Measurements from ENCODE around the gene MSL3.
A peak's percentile ranks its signal among the peaks of the same experiment; 100 is the strongest.

The MSL3 gene

DNA sequence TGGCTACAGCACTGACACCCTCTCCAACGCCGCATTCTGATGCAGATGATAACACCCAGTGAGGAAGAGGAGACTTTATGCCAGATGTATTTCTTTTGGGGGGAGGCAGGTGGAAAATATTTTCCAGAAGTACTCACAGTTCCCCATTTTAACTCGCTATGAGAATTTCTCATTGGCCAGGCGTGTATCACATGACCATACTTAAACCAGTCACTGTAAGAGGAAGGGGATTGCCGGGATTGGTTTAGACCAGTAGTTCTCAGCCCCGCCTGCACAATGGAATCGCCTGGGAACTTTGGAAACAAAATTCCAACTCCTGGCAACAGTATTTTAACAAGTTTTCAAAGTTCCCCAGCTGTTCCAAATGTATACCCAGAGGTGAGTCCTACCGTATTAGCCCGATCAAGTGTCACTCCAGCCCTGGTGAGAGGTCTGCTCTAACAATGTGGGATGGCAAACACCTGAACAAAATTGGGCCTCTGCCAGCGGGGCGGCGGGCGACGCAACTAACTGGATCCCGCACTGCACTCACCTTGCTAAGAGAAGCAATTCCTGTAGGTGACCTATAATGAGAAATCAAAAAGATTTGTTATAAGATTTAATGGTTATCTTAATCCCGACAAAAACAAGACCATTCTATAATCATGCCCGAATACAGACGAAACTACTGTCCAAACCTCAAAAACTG, 2.9 kb upstream of the MSL3 start:
- Mint-ChIP-seq H3K4me1 (ENCODE audit: low read depth) (peaks cover 16% of the 10 kb centered on the region), H3K36me3 (ENCODE audit: low read depth) (peaks cover 2% of the 10 kb centered on the region), H3K4me3 (no peak overlapping the region), H3K9me3 (no peaks in the 10 kb centered on the region), H3K27me3 (ENCODE audit: low read depth) (peaks cover 36% of the 10 kb centered on the region), H3K27ac (no peak overlapping the region)

DNA sequence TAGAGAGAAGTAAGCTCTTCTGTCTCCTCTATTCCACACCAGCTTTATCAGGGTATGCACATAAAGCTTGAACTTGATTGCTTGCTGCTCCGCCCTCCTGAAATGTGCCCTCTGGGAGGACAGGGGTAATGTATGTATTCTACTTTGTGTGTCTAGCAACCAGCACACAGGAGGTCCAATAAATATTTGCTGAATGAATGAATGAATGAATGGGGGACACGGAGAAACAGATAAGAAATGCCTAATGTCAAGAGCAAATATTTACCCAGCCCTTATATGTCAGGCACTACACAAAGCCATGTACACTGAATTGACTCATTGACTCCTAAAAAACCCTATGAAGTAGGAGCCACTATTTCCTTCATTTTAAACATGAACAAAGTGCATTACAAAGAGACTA, 2.3 kb upstream of the MSL3 start:
- H3K27ac Mint-ChIP-seq: no peak overlapping the region
- H3K36me3 Mint-ChIP-seq (ENCODE audit: low read depth): peaks cover 4% of the 10 kb centered on the region
- peaks cover 17% of the 10 kb centered on the region for H3K4me1 Mint-ChIP-seq (ENCODE audit: low read depth)
- H3K4me3 Mint-ChIP-seq: no peak overlapping the region
- no peaks in the 10 kb centered on the region for H3K9me3 Mint-ChIP-seq
- peaks cover 33% of the 10 kb centered on the region for H3K27me3 Mint-ChIP-seq (ENCODE audit: low read depth)

DNA sequence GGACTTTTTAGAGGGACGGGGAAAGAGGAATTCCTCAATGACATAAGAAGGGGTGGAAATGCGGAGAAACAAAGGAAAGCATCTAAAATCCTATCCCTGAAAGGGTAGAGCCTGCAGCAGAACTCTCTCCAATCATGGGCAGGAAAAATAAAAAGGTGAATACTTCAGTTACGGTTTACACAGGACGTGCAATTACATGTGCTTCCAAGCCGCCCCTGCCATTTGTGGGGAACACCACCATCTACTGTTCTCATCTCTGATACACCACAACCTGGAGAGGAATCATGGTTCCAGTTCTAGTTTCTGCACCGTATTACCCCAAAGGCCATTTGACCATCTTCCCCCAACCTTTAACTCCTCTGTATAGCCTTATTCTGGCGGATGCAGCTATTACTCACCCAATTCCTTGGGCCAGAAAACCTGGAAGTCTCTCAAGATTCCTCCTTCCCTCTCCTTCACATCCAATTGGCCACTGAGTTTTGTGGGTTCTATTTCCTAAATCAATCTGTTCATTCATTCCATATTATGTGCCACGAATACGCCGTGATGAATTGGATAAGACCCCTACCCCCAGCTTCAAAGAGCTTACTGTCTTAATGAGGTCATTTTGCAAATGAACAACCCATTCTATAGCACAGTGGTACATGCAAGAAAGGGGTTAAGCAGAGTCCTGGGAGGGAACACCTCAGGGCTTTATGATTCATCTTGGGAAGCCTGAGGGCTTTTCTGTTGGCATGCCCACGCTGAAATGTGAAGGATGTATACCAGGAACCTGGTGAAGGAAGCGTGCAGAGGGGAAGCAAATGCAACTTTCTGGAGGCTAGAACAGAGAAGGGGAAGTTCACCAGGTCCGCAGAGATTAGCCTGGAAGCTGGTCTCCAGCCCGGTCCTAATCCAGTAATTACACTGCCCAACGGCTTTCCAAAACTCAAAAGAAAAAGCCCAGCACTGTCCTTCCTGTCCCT, 1.4 kb upstream of the MSL3 start:
- peak overlapping the region; percentile 59 for H3K27ac Mint-ChIP-seq
- peaks cover 22% of the 10 kb centered on the region for H3K4me1 Mint-ChIP-seq (ENCODE audit: low read depth)
- peaks cover 32% of the 10 kb centered on the region for H3K27me3 Mint-ChIP-seq (ENCODE audit: low read depth)
- peaks cover 11% of the 10 kb centered on the region for H3K36me3 Mint-ChIP-seq (ENCODE audit: low read depth)
- H3K4me3 Mint-ChIP-seq: peak overlapping the region; percentile 59
- no peaks in the 10 kb centered on the region for H3K9me3 Mint-ChIP-seq

DNA sequence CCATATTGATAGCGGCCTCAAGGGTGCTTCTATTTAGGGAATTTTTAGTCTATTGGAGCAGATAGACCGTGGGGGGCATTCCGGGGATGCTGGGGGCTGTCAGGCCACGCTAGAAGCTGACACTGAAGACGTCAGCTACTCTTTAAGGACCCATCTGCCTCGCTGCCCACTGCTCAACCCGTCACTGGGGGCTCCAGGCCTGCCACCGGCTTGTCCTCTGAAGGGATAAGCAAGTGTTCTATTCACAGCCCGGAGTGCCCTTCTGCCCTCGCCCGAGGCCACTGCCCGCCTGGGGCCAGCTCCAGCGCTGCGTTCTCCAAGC, 679 bp upstream of the MSL3 start:
- Mint-ChIP-seq H3K27ac (no peak overlapping the region), H3K9me3 (no peaks in the 10 kb centered on the region), H3K36me3 (ENCODE audit: low read depth) (peaks cover 16% of the 10 kb centered on the region), H3K4me3 (peak overlapping the region; percentile 59), H3K27me3 (ENCODE audit: low read depth) (peaks cover 32% of the 10 kb centered on the region), H3K4me1 (ENCODE audit: low read depth) (peaks cover 28% of the 10 kb centered on the region)

DNA sequence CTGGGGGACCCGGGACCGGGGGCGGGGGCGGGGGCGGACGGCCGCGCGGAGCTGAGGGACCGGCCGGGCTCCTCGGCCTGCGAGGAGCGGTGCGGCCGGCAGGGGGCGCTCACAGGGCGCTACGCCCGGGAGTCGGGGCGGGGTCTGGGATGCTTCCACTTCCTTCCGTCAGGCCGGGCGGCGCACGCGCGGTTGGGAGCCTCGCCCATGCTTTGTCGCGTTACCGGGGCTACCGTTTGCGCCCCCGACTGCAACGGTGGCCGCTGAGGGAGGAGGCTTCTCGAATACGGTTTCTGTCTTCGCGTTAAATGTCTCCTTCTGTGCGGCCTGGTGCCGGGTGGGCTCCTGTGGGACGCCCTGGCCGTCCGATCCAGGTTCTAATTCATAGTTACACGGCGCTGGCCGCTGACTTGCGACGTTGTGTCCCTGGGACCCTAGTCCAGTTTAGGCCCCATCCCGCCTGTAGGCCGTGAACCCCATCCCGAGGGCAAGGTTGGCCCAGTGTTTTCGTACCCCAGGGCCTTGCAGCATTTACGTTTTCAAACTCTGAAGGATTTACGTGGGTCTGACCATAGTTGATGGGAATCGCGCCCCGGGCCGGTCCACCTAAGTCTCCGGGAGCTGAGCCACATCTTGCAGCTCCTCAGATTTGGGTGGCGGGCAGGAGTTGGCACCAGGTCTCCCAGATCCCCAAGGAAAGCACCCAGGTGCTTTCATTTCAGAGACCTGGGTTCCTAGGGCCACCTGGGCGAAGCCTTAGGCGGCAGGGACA, 549 bp downstream of the MSL3 start:
- Mint-ChIP-seq H3K4me3 (peak overlapping the region; percentile 95), H3K9me3 (no peaks in the 10 kb centered on the region), H3K4me1 (ENCODE audit: low read depth) (peaks cover 36% of the 10 kb centered on the region), H3K27me3 (ENCODE audit: low read depth) (peaks cover 30% of the 10 kb centered on the region), H3K27ac (peak overlapping the region; percentile 98), H3K36me3 (ENCODE audit: low read depth) (peaks cover 24% of the 10 kb centered on the region)

DNA sequence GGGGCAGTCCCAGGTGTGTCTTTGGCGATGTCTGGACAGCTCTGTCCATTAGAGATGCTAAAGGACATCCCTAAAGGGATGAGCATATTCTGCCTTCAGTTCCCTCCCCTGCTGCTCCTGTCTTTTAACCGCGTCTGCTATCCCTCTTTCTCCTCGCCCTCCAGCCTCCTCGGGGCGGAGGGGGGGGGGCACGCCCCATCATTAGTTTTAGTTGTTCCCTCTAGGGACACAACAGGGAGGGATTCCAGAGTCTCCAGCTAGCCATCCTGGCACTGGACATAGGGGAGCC, 1.1 kb downstream of the MSL3 start:
- peaks cover 41% of the 10 kb centered on the region for H3K4me1 Mint-ChIP-seq (ENCODE audit: low read depth)

DNA sequence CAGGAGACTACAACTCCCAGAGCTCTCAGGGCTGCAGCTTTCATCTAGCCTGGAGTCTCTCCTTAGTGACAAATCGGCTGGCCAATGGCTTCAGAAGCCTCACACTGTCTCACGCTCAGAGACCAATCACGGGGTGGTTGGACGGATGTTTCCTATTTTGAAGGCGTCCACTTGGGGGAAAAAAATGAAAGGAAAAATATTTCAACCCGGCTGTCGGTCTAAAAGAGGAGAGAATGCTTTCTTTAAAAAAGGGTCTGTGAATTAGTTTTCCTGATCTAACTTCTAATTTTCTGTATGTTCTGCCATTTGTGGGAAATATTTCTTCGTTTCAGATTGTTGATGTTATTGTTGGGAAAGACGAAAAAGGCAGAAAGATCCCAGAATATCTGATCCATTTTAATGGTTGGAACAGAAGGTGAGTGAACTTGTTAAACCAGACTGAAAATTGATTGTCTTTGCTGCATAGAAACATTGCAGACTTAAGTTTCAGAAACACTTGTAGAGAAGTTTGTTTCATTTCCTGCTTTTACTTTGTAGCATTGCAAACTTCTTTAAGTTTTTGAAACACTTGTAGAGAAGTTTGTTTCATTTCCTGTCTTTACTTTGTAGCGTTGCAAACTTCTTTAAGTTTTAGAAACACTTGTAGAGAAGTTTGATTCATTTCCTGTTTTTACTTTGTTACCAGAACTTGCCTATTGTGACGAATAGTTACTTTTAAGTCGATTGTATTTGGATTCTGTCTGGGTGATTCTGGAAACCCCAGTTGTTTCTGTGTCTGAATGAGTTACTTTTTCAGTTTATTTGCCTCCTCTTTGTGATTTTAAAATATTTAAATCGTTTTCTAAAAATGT, 1.6 kb downstream of the MSL3 start:
- peak overlapping the region; percentile 98 for H3K27ac Mint-ChIP-seq
- H3K4me1 Mint-ChIP-seq (ENCODE audit: low read depth): peaks cover 45% of the 10 kb centered on the region
- H3K9me3 Mint-ChIP-seq: no peaks in the 10 kb centered on the region
- peaks cover 23% of the 10 kb centered on the region for H3K27me3 Mint-ChIP-seq (ENCODE audit: low read depth)
- peaks cover 33% of the 10 kb centered on the region for H3K36me3 Mint-ChIP-seq (ENCODE audit: low read depth)
- peak overlapping the region; percentile 95 for H3K4me3 Mint-ChIP-seq

More for the DNA sequence above, 1.1 kb downstream of the MSL3 start:
- peak overlapping the region; percentile 98 for H3K27ac Mint-ChIP-seq
- H3K4me3 Mint-ChIP-seq: peak overlapping the region; percentile 95
- peaks cover 27% of the 10 kb centered on the region for H3K27me3 Mint-ChIP-seq (ENCODE audit: low read depth)
- peaks cover 29% of the 10 kb centered on the region for H3K36me3 Mint-ChIP-seq (ENCODE audit: low read depth)
- H3K9me3 Mint-ChIP-seq: no peaks in the 10 kb centered on the region

DNA sequence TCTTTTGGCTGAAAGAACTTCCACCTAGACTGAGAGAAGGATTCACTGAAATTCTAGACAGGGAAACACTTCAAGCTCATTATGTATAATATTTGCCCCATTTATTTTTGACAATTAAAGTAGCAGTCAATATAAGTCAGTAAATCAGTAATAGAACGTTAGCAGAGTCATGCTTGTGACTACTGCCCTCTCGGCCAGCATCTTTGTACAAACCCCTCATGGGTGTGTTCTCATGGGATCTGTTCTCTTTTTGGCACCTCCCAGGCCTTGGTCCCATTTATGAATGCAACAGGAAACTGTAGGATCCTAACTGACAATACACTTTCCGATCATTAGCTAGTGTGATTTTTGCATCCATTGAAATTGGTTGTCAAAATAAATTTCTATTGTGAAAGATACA, 2.9 kb downstream of the MSL3 start:
- Mint-ChIP-seq H3K36me3 (ENCODE audit: low read depth) (peaks cover 46% of the 10 kb centered on the region), H3K4me3 (peak overlapping the region; percentile 95), H3K4me1 (ENCODE audit: low read depth) (peaks cover 58% of the 10 kb centered on the region), H3K27me3 (ENCODE audit: low read depth) (peaks cover 15% of the 10 kb centered on the region), H3K9me3 (no peaks in the 10 kb centered on the region), H3K27ac (peak overlapping the region; percentile 93)

DNA sequence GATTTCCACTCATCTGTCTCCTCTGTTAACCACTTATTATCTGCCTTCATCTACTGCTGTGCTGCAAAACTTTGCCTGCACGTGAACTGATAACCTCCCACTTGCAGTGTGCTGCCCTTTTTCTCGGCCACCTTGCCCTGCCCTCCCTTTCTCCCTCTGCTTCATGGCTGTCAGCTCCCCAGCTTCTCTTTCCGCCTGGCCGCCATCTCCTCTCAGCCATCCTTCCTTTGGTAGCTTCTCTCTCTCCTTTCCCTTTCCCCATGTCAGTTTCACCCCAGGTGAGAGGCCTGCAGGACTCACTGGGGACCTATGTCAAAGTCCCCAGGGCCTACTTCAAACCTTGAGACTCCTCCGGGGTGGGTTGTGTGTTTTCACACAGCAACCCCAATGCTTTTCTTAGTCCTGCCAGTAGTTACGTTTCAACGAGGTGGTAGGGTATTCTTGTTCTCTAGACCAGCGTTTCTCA, 6.6 kb downstream of the MSL3 start:
- Mint-ChIP-seq H3K36me3 (ENCODE audit: low read depth) (peaks cover 52% of the 10 kb centered on the region), H3K4me1 (ENCODE audit: low read depth) (peaks cover 60% of the 10 kb centered on the region), H3K27me3 (ENCODE audit: low read depth) (no peaks in the 10 kb centered on the region), H3K27ac (peak overlapping the region; percentile 87), H3K9me3 (no peaks in the 10 kb centered on the region), H3K4me3 (peak overlapping the region; percentile 92)

DNA sequence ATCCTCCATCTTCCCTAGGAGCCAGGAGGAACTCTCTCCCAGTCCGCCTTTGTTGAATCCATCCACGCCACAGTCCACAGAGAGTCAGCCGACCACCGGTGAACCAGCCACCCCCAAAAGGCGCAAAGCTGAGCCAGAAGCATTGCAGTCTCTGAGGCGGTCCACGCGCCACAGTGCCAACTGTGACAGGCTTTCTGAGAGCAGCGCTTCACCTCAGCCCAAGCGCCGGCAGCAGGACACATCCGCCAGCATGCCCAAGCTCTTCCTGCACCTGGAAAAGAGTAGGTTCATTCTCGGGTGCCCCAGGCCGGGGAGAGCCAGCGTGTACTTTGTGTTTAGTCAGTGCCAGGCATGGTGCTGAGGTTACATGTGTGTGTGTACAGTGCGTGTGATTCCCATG, 7.4 kb downstream of the MSL3 start:
- Mint-ChIP-seq H3K4me1 (ENCODE audit: low read depth) (peaks cover 58% of the 10 kb centered on the region), H3K27ac (peak overlapping the region; percentile 87), H3K27me3 (ENCODE audit: low read depth) (no peaks in the 10 kb centered on the region), H3K4me3 (peak overlapping the region; percentile 92), H3K36me3 (ENCODE audit: low read depth) (peaks cover 50% of the 10 kb centered on the region), H3K9me3 (no peaks in the 10 kb centered on the region)

DNA sequence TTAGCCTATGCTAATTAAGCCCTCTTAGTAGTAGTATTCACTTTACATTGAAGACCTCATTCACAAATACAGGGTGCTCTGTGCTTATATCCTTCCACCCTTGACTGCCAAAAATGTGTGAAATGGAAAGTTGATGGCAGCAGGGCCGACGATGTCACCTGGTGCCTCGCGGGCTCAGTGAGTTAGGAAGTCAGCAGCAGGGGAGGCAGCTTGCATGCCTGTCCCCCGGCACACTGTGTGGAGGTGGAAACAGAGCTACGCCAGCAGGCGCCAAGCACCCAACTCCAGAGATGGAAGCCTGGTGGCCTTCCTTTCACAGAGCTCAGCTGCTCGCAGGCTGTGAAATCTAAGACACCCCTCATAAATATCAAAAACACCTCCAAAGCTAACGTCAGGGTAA, 8.4 kb downstream of the MSL3 start:
- Mint-ChIP-seq H3K27me3 (ENCODE audit: low read depth) (no peaks in the 10 kb centered on the region), H3K4me1 (ENCODE audit: low read depth) (peaks cover 55% of the 10 kb centered on the region), H3K9me3 (no peaks in the 10 kb centered on the region), H3K4me3 (peak overlapping the region; percentile 92), H3K27ac (peak overlapping the region; percentile 65), H3K36me3 (ENCODE audit: low read depth) (peaks cover 44% of the 10 kb centered on the region)

DNA sequence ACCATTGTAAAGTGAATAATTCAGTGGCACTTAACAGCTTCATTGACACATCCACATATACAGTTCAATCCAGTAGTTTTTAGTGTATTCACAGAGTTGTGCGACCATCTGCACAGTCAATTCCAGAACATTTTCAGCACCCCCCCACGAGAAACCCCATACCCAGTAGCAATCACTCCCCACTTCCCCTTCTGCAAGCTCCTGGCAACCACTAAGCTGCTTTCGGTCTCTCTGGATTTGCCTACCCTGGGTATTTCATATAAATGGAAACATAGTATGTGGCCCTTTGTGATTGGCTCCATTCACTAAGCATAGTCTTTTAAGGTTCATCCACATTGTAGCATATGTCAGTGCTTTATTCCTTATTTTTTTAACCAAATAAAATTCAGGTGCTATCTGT, 10.0 kb downstream of the MSL3 start:
- Mint-ChIP-seq H3K27me3 (ENCODE audit: low read depth) (no peaks in the 10 kb centered on the region), H3K9me3 (no peaks in the 10 kb centered on the region), H3K36me3 (ENCODE audit: low read depth) (peaks cover 35% of the 10 kb centered on the region), H3K4me1 (ENCODE audit: low read depth) (peaks cover 45% of the 10 kb centered on the region), H3K4me3 (no peak overlapping the region), H3K27ac (peak overlapping the region; percentile 73)

DNA sequence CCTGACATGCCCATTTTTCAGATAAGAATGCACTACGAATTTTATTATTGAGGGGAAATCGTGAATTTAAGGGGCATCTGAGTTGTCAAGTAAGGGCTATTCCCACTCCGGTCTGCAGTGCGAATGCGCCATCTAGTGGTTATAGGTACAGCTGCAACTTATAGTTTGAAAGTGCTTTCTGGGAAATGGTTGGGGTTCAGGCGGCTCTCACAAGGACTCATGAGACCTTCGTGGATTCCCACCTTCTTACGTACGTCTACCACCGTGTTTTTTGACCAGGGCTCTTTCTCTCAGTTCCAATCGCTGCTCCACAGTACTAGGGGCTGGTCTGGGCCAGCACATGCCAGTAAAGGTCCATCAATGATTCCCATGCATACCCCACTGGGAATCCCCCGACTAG, 12.3 kb downstream of the MSL3 start:
- H3K4me3 Mint-ChIP-seq: peak overlapping the region; percentile 10
- peaks cover 27% of the 10 kb centered on the region for H3K4me1 Mint-ChIP-seq (ENCODE audit: low read depth)
- H3K27me3 Mint-ChIP-seq (ENCODE audit: low read depth): no peaks in the 10 kb centered on the region
- no peaks in the 10 kb centered on the region for H3K9me3 Mint-ChIP-seq
- H3K27ac Mint-ChIP-seq: peak overlapping the region; percentile 59
- H3K36me3 Mint-ChIP-seq (ENCODE audit: low read depth): peaks cover 25% of the 10 kb centered on the region

DNA sequence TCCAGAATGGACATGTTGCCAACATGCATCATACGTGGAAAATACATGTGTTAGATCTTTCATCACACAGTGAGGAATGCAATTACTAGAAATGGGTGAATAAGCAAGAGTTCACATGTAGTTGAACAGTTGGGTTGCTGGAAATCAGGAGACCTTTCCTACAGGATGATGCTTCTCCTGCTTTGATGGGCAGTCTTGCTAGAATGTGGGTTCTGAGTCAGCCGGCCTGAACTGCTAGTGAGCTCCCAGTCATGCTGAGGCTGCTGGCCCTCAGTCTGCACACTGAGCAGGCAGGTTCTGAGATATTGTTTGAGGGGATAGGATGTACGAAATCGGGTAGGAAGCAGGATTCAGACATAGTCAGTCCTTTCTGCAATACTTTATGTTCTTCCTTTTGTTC, 20.2 kb downstream of the MSL3 start:
- Mint-ChIP-seq H3K9me3 (no peaks in the 10 kb centered on the region), H3K4me1 (ENCODE audit: low read depth) (peaks cover 4% of the 10 kb centered on the region), H3K27me3 (ENCODE audit: low read depth) (no peaks in the 10 kb centered on the region), H3K4me3 (no peak overlapping the region), H3K36me3 (ENCODE audit: low read depth) (peaks cover 16% of the 10 kb centered on the region), H3K27ac (no peak overlapping the region)
